ENCODE data around the gene PPFIA3. TPM values are rescaled to one million over a fixed set of nuclear protein-coding genes. Genes with fewer than 3 reads are reported as not detected.

Gene PPFIA3
- total RNA-seq (1 to 10 TPM; 3.6 to 9.5 (median 5.4) TPM), polyA plus RNA-seq (10 to 100 TPM in 1 of 3 donors, 1 to 10 TPM in 2; 6.9 to 17.2 (median 8.4) TPM)
- long read RNA-seq, donor 1 = 0 reads
- long read RNA-seq, donor 2, partial matches to known transcripts = 0 of 1 reads
- long read RNA-seq, donor 2, other reads (novel, unspliced or antisense) = 0 of 1 reads

- 1 to 2% (median 1%) methylated on average over 40 to 90 of the region's 90 CpGs for WGBS, 5 donors
These were observed at the start of gene PPFIA3 for GRCh38 chr19:49119411-49120324. Gene PPFIA3, plus strand, starts transcription at chr19:49119544. Its CDS starts 8,330 bp downstream, at chr19:49127874.

GRCh38 chr19:49070416-49070815 lies 48.9 kb upstream of the PPFIA3 start:
- peaks cover 0 to 4% (median 0%) of the 10 kb centered on the region in 8 donors for H3K9me3 ChIP-seq
- 96 to 97% (median 97%) methylated on average over 21 of the region's 21 CpGs for WGBS, 5 donors
- H3K4me3 ChIP-seq = no peak overlapping the region
- no peak for TF ChIP-seq CTCF (IDR thresholded peaks at IDR 0.05 in 8 of 11, conservative IDR thresholded peaks at IDR 0.05 in 3 of 11)
- no peak for TF ChIP-seq POLR2AphosphoS5 (IDR thresholded peaks at IDR 0.05)
- DNase-seq = no peak
- peaks cover 0 to 100% (median 70%) of the 10 kb centered on the region in 7 donors for H3K27me3 ChIP-seq (replicated peaks in 1 of 7)
- no peak overlapping the region for H3K27ac ChIP-seq
- H3K4me1 ChIP-seq = peaks cover 0 to 16% (median 6%) of the 10 kb centered on the region in 6 donors
- H3K36me3 ChIP-seq = no peaks in the 10 kb centered on the region
- intact Hi-C loops (cut with DNase I; ENCODE audit: low total_unique reads) = no loop called here

More at GRCh38 chr19:49119411-49120324, at the start of gene PPFIA3:
- Histone ChIP-seq H3K27me3 (replicated peaks in 1 of 7) (peaks cover 0 to 22% (median 12%) of the 10 kb centered on the region in 7 donors), H3K9me3 (no peaks in the 10 kb centered on the region), H3K4me1 (peaks cover 17 to 56% (median 36%) of the 10 kb centered on the region in 6 donors), H3K36me3 (no peaks in the 10 kb centered on the region), H3K4me3 (peak within 1 kb of the TSS; percentile 45 to 80 (median 56)), H3K27ac (peak within 1 kb of the TSS; percentile 80 to 98 (median 95))
- intact Hi-C loops (cut with DNase I; ENCODE audit: low total_unique reads) = no loop called here
- TF ChIP-seq CTCF (IDR thresholded peaks at IDR 0.05 in 8 of 11, conservative IDR thresholded peaks at IDR 0.05 in 3 of 11) = no peak
- TF ChIP-seq POLR2AphosphoS5 (IDR thresholded peaks at IDR 0.05) = peak in 2 of 3 donors; percentile 7 to 66
- no peak for TF ChIP-seq POLR2A (IDR thresholded peaks at IDR 0.05)
- peak; percentile 89 for DNase-seq

GRCh38 chr19:49071860-49072547 lies 47.3 kb upstream of the PPFIA3 start:
- Histone ChIP-seq H3K27ac (no peak overlapping the region), H3K27me3 (replicated peaks in 1 of 7) (peaks cover 0 to 94% (median 56%) of the 10 kb centered on the region in 7 donors), H3K36me3 (no peaks in the 10 kb centered on the region), H3K4me1 (peaks cover 0 to 16% (median 6%) of the 10 kb centered on the region in 6 donors), H3K9me3 (peaks cover 0 to 4% (median 0%) of the 10 kb centered on the region in 8 donors), H3K4me3 (peak overlapping the region in 3 of 8 donors; percentile 3 to 38 (median 3))
- WGBS, 5 donors = 9 to 14% (median 11%) methylated on average over 20 to 93 of the region's 93 CpGs
- intact Hi-C loops (cut with DNase I; ENCODE audit: low total_unique reads) = no loop called here
- DNase-seq = no peak
- TF ChIP-seq POLR2A (IDR thresholded peaks at IDR 0.05) (no peak), CTCF (IDR thresholded peaks at IDR 0.05 in 8 of 11, conservative IDR thresholded peaks at IDR 0.05 in 3 of 11) (no peak), POLR2AphosphoS5 (IDR thresholded peaks at IDR 0.05) (no peak)

Measured in spleen (tissue), 13 donors.